Activated CD8-positive, alpha-beta T cell treated with anti-CD3 and anti-CD28 coated beads for 36 hours (primary cell): Measurements from ENCODE around the gene IMPG2. TPM values are rescaled to one million over a fixed set of nuclear protein-coding genes. Genes with fewer than 3 reads are reported as not detected.

Source experiments
- ATAC-seq: fragments of 200-7000 bp; cut with Tn5 transposase; one replicate; pipeline ENCODE4 v1.10.0; 2021; ENCODE audit warnings: mild to moderate bottlenecking, moderate library complexity
- CTCF ChIA-PET: fragments of 350-600 bp; sonication (Branson Sonifier 250); formaldehyde crosslinking; loops from one replicate; lab custom pipeline; 2021; ENCODE audit warnings: antibody characterized with exemption; lab: Charles Lee
- POLR2A ChIA-PET: fragments of 350-600 bp; sonication (Branson Sonifier 250); formaldehyde crosslinking; loops from one replicate; lab custom pipeline; 2021; ENCODE audit warnings: antibody characterized with exemption; lab: Charles Lee
- DNase-seq: peaks from one replicate; pipeline ENCODE4 v3.0.0-alpha.2; 2020
- H3K27ac Mint-ChIP-seq: one replicate; pipeline ENCODE4 v1.8.0; 2021; ENCODE audit warnings: mild to moderate bottlenecking, mixed read lengths
- H3K27me3 Mint-ChIP-seq: one replicate; pipeline ENCODE4 v1.8.0; 2021; ENCODE audit warnings: mixed read lengths
- H3K36me3 Mint-ChIP-seq: one replicate; pipeline ENCODE4 v1.8.0; 2021; ENCODE audit warnings: low read depth, mixed read lengths
- H3K4me1 Mint-ChIP-seq: one replicate; pipeline ENCODE4 v1.8.0; 2021; ENCODE audit warnings: low read depth, mixed read lengths
- H3K4me3 Mint-ChIP-seq: one replicate; pipeline ENCODE4 v1.8.0; 2021; ENCODE audit warnings: mild to moderate bottlenecking, moderate library complexity, mixed read lengths
- H3K9me3 Mint-ChIP-seq: one replicate; pipeline ENCODE4 v1.8.0; 2021; ENCODE audit warnings: mixed read lengths
- CTCF ChIP-seq: fragments of 200-600 bp; IDR thresholded peaks from one replicate; pipeline ENCODE4 v1.8.0; 2022; ENCODE audit warnings: antibody characterized with exemption, mild to moderate bottlenecking
- intact Hi-C: fragments of 100-400 bp; cut with micrococcal nuclease; formaldehyde crosslinking; loops from one replicate; pipeline ENCODE4 v1.10.0; 2022
- total RNA-seq, 2 experiments: library from RNA; stranded (reverse); gene quantifications; one replicate each; pipeline ENCODE4 v1.2.3, GENCODE V29; 2021

Gene IMPG2
- total RNA-seq, 2 experiments from 2014 or later: 0.13 to 0.14 TPM

GRCh38 chr3:101279162-101279561, 41.2 kb downstream of the IMPG2 start:
- CTCF ChIA-PET: no interaction called here
- no peak for ATAC-seq

GRCh38 chr3:101278727-101279126, 41.6 kb downstream of the IMPG2 start:
- CTCF ChIA-PET: no interaction called here
- no peaks in the 10 kb centered on the region for H3K9me3 Mint-ChIP-seq
- no peak overlapping the region for H3K27ac Mint-ChIP-seq
- ATAC-seq (no peak), DNase-seq (no peak)
- H3K4me1 Mint-ChIP-seq: no peaks in the 10 kb centered on the region
- POLR2A ChIA-PET: no interaction called here
- no peak for TF ChIP-seq CTCF
- no peak overlapping the region for H3K4me3 Mint-ChIP-seq
- no peaks in the 10 kb centered on the region for H3K36me3 Mint-ChIP-seq
- intact Hi-C loops: no loop called here
- no peaks in the 10 kb centered on the region for H3K27me3 Mint-ChIP-seq

More at GRCh38 chr3:101279162-101279561, 41.2 kb downstream of the IMPG2 start:
- POLR2A ChIA-PET: no interaction called here
- H3K4me3 Mint-ChIP-seq: no peak overlapping the region
- H3K4me1 Mint-ChIP-seq: no peaks in the 10 kb centered on the region
- no peak for TF ChIP-seq CTCF
- no peak for DNase-seq
- no peaks in the 10 kb centered on the region for H3K27me3 Mint-ChIP-seq
- H3K9me3 Mint-ChIP-seq: no peaks in the 10 kb centered on the region
- H3K27ac Mint-ChIP-seq: no peak overlapping the region
- H3K36me3 Mint-ChIP-seq: no peaks in the 10 kb centered on the region
- intact Hi-C loops: no loop called here

- no peak overlapping the region for H3K4me3 Mint-ChIP-seq
- no peaks in the 10 kb centered on the region for H3K4me1 Mint-ChIP-seq
- H3K27ac Mint-ChIP-seq: no peak overlapping the region
- DNase-seq: no peak
- ChIA-PET CTCF (no interaction called here), POLR2A (no interaction called here)
- H3K27me3 Mint-ChIP-seq: no peaks in the 10 kb centered on the region
- H3K9me3 Mint-ChIP-seq: no peaks in the 10 kb centered on the region
- peaks cover 2% of the 10 kb centered on the region for H3K36me3 Mint-ChIP-seq
- TF ChIP-seq CTCF: no peak
- intact Hi-C loops: no loop called here
- ATAC-seq: no peak
Measured at GRCh38 chr3:101273608-101274007, 46.8 kb downstream of the IMPG2 start.

- intact Hi-C loops: no loop called here
- Mint-ChIP-seq H3K9me3 (no peaks in the 10 kb centered on the region), H3K4me1 (no peaks in the 10 kb centered on the region), H3K4me3 (no peak overlapping the region), H3K27me3 (no peaks in the 10 kb centered on the region), H3K36me3 (peaks cover 2% of the 10 kb centered on the region), H3K27ac (no peak overlapping the region)
- ATAC-seq: no peak
- DNase-seq: no peak
- POLR2A ChIA-PET: no interaction called here
- CTCF ChIA-PET: no interaction called here
- TF ChIP-seq CTCF: no peak
Measured at GRCh38 chr3:101273156-101273555, 47.2 kb downstream of the IMPG2 start.

GRCh38 chr3:101271728-101272127, 48.6 kb downstream of the IMPG2 start:
- DNase-seq (no peak), ATAC-seq (no peak)
- Mint-ChIP-seq H3K36me3 (peaks cover 2% of the 10 kb centered on the region), H3K27me3 (no peaks in the 10 kb centered on the region), H3K4me3 (no peak overlapping the region), H3K27ac (no peak overlapping the region), H3K4me1 (no peaks in the 10 kb centered on the region), H3K9me3 (no peaks in the 10 kb centered on the region)
- intact Hi-C loops: no loop called here
- ChIA-PET CTCF (no interaction called here), POLR2A (no interaction called here)
- TF ChIP-seq CTCF: no peak
